Lung (tissue), 12 donors: Measurements from ENCODE around the gene ZNF41. TPM values are rescaled to one million over a fixed set of nuclear protein-coding genes. Genes with fewer than 3 reads are reported as not detected.

Source experiments
- ATAC-seq: fragments of 200-7000 bp; cut with Tn5 transposase; one replicate; pipeline ENCODE4 v1.9.1; 2020; ENCODE audit warnings: moderate number of reproducible peaks; ENCODE audit not compliant: insufficient read depth, low FRiP score
- DNase-seq, 3 donors: peaks; one replicate each; pipeline ENCODE4 v3.0.0-alpha.2; 2013 to 2017
- H3K27ac ChIP-seq, 2 donors: one replicate each; pipeline ENCODE4 v1.5.1; 2013; ENCODE audit warnings: mild to moderate bottlenecking in 2 of 2, moderate library complexity in 2 of 2, control low read depth in 1 of 2, inconsistent platforms in 1 of 2, low read depth in 1 of 2, low read length in 1 of 2
- H3K27me3 ChIP-seq, 3 donors: one replicate each; pipeline ENCODE4 v1.5.1; 2013; ENCODE audit warnings: low read length in 2 of 3; ENCODE audit not compliant: control insufficient read depth in 3 of 3, insufficient read depth in 3 of 3
- H3K36me3 ChIP-seq, 4 donors: one replicate each; pipeline ENCODE4 v1.5.1; 2013; ENCODE audit warnings: low read length in 4 of 4, mild to moderate bottlenecking in 1 of 4, moderate library complexity in 1 of 4; ENCODE audit not compliant: control insufficient read depth in 4 of 4, insufficient read depth in 4 of 4
- H3K4me1 ChIP-seq, 5 donors: one replicate each; pipeline ENCODE4 v1.5.1; 2013; ENCODE audit warnings: low read length in 5 of 5, mild to moderate bottlenecking in 2 of 5, moderate library complexity in 1 of 5; ENCODE audit not compliant: control insufficient read depth in 5 of 5, insufficient read depth in 5 of 5
- H3K4me3 ChIP-seq: one replicate; pipeline ENCODE4 v1.5.1; 2013; ENCODE audit warnings: mild to moderate bottlenecking, control low read depth, moderate library complexity
- H3K9ac ChIP-seq, 2 donors: one replicate each; pipeline ENCODE4 v1.5.1; 2013; ENCODE audit warnings: low read length in 2 of 2, control low read depth in 1 of 2; ENCODE audit not compliant: insufficient read depth in 1 of 2
- H3K9me3 ChIP-seq, 4 donors: one replicate each; pipeline ENCODE4 v1.5.1; 2013; ENCODE audit warnings: low read length in 3 of 4, mild to moderate bottlenecking in 1 of 4, moderate library complexity in 1 of 4; ENCODE audit not compliant: control insufficient read depth in 4 of 4, insufficient read depth in 3 of 4
- WGBS, 2 donors: extraction: QIAGEN DNeasy Blood & Tissue Kit; methylation state at CpG; one replicate each; pipeline ENCODE4 v1.1.7; 2013; 5-methylcytosine and 5-hydroxymethylcytosine counted together
- polyA plus RNA-seq, 2 donors: library from polyadenylated mRNA; stranded (reverse); fragments of 200-250 nt; gene quantifications; one replicate each; pipeline ENCODE4 v1.2.1, GENCODE V29; 2013
- total RNA-seq, 2 donors: library from RNA; depleted of rRNA in 1 of 2; stranded (reverse); fragments of >200 nt in 1 of 2; gene quantifications; one replicate each; pipeline ENCODE4 v1.2.1, GENCODE V29; 2014 to 2021
- TF ChIP-seq, protein P1 (sequence below): IDR thresholded peaks from 2 replicates; pipeline ENCODE4 v1.5.1; 2012; ENCODE audit warnings: mild to moderate bottlenecking; ENCODE audit errors: control extremely low read depth, extremely low read depth
- donor health status: control.
- donor health status: control.
- donor health status: Bipolar disorder and iron deficiency.
- donor health status: healthy.
- donor health status: DM: yes; HTN: yes; CAD: no.

ZNF41 gene
- total and polyA plus RNA-seq, 4 donors = 2.0 to 12.0 (median 6.9) TPM

DNA sequence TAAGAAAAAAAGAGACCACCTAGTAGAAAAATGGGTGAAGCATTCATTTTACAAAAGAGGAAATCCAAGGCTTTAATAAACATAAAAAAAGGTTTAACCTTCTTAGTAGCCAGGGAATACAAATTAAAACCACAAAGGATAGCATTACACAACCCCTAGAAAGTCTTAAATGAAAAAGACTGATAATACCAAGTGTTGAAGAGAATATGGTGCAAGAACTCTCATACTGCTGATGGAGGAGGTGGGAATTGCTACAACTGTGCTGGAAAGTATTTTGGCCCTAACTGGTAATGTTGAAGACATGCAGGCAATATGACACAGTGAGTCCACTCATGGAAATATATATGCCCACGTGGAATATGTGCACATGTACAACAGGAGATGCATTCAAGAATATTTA is 22.5 kb downstream of the ZNF41 start:
- no peak overlapping the region for H3K27ac ChIP-seq
- no peaks in the 10 kb centered on the region for H3K27me3 ChIP-seq
- ATAC-seq (no peak), DNase-seq (no peak)
- H3K36me3 ChIP-seq = peaks cover 0 to 6% (median 2%) of the 10 kb centered on the region in 4 donors
- H3K9me3 ChIP-seq = peaks cover 0 to 11% (median 1%) of the 10 kb centered on the region in 4 donors
- H3K4me1 ChIP-seq = peaks cover 0 to 1% (median 0%) of the 10 kb centered on the region in 5 donors
- TF ChIP-seq, protein P1, sequence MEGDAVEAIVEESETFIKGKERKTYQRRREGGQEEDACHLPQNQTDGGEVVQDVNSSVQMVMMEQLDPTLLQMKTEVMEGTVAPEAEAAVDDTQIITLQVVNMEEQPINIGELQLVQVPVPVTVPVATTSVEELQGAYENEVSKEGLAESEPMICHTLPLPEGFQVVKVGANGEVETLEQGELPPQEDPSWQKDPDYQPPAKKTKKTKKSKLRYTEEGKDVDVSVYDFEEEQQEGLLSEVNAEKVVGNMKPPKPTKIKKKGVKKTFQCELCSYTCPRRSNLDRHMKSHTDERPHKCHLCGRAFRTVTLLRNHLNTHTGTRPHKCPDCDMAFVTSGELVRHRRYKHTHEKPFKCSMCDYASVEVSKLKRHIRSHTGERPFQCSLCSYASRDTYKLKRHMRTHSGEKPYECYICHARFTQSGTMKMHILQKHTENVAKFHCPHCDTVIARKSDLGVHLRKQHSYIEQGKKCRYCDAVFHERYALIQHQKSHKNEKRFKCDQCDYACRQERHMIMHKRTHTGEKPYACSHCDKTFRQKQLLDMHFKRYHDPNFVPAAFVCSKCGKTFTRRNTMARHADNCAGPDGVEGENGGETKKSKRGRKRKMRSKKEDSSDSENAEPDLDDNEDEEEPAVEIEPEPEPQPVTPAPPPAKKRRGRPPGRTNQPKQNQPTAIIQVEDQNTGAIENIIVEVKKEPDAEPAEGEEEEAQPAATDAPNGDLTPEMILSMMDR = no peak
- H3K9ac ChIP-seq = no peak overlapping the region
- 45 to 86% methylated on average over 1 of the region's 1 CpG for WGBS, 2 donors
- no peak overlapping the region for H3K4me3 ChIP-seq

- Histone ChIP-seq H3K4me1 (peaks cover 0 to 1% (median 0%) of the 10 kb centered on the region in 5 donors), H3K9ac (no peak overlapping the region), H3K27ac (no peak overlapping the region), H3K36me3 (peaks cover 0 to 9% (median 4%) of the 10 kb centered on the region in 4 donors), H3K27me3 (no peaks in the 10 kb centered on the region), H3K9me3 (peaks cover 0 to 11% (median 1%) of the 10 kb centered on the region in 4 donors), H3K4me3 (no peak overlapping the region)
- ATAC-seq (no peak), DNase-seq (no peak)
- TF ChIP-seq, protein P1 = no peak
- WGBS, 2 donors = 78 to 89% methylated on average over 6 of the region's 6 CpGs
Measured at GRCh38 chrX:47458528-47458927, 24.5 kb downstream of the ZNF41 start.

DNA sequence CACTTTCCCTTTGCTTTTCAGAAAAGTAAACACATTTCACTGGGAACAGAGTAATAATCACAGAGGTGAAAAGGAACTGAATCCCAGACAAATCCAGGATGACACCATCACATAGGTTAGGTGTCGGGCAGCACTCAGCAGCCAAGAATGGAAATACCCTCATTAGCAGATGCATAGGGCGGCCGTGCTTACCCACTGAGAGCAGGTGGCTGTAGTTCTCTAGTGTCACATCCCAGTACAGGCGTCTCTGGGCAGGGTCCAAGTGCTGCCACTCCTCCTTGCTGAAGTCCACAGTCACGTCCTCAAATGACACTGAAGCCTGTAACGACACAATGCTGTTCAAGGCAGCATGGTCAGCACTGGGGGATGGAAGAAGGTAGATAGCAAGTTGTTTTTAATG is 26.9 kb downstream of the ZNF41 start:
- no peak for ATAC-seq
- no peak overlapping the region for H3K9ac ChIP-seq
- peaks cover 0 to 13% (median 1%) of the 10 kb centered on the region in 4 donors for H3K9me3 ChIP-seq
- 81 to 93% methylated on average over 6 of the region's 6 CpGs for WGBS, 2 donors
- TF ChIP-seq, protein P1 = no peak
- H3K4me1 ChIP-seq = no peaks in the 10 kb centered on the region
- no peak overlapping the region for H3K4me3 ChIP-seq
- peaks cover 2 to 12% (median 6%) of the 10 kb centered on the region in 4 donors for H3K36me3 ChIP-seq
- H3K27ac ChIP-seq = no peak overlapping the region
- DNase-seq = no peak
- H3K27me3 ChIP-seq = no peaks in the 10 kb centered on the region

DNA sequence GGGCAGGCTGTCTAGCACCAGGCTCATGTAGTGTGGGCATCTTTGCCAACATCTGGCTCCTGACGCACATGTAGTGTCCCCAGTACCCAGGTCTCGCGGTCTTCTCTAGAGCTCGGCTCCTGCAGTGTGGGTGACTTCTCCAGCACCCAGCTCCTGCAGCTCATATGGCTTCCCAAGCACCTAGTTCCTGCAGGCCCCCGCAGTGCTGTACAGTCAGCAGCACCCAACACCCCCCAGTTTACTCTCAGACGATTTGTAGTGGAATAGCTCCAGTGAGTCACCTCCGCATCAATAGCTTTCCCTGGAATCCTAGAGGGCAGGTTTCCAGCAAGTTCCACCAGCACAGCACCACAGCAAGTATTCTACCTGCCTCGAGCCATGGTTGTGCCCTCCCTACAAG is 30.9 kb downstream of the ZNF41 start:
- DNase-seq (no peak), ATAC-seq (no peak)
- 89 to 95% methylated on average over 8 of the region's 8 CpGs for WGBS, 2 donors
- H3K9me3 ChIP-seq = peaks cover 0 to 26% (median 14%) of the 10 kb centered on the region in 4 donors
- H3K27ac ChIP-seq = no peak overlapping the region
- no peak overlapping the region for H3K9ac ChIP-seq
- peaks cover 7 to 45% (median 26%) of the 10 kb centered on the region in 4 donors for H3K36me3 ChIP-seq
- H3K4me1 ChIP-seq = no peaks in the 10 kb centered on the region
- TF ChIP-seq, protein P1 = no peak
- H3K4me3 ChIP-seq = no peak overlapping the region
- H3K27me3 ChIP-seq = no peaks in the 10 kb centered on the region
